Loucy (cell line): ENCODE data around the gene ASAH2.

Experiments used
- H2AFZ ChIP-seq: fragments of 200-600 bp; sonication (generic); 2 replicates; pipeline ENCODE4 v1.6.0; 2016; ENCODE audit warnings: antibody characterized with exemption, mild to moderate bottlenecking, low read length, moderate library complexity
- H3F3A ChIP-seq: fragments of 200-600 bp; 2 replicates; pipeline ENCODE4 v1.6.0; 2016; ENCODE audit warnings: antibody characterized with exemption, low read depth, mild to moderate bottlenecking
- H3K27me3 ChIP-seq: fragments of 200-600 bp; sonication (generic); 2 replicates; pipeline ENCODE4 v1.6.1; 2014; ENCODE audit warnings: low read length, mild to moderate bottlenecking; ENCODE audit not compliant: insufficient read depth, poor library complexity, severe bottlenecking
- H3K36me3 ChIP-seq: fragments of 200-600 bp; sonication (generic); 2 replicates; pipeline ENCODE4 v1.6.1; 2016; ENCODE audit warnings: low read length; ENCODE audit not compliant: insufficient read depth
- H3K4me1 ChIP-seq: fragments of 200-600 bp; sonication (generic); 2 replicates; pipeline ENCODE4 v1.5.1; 2014; ENCODE audit warnings: low read length, mild to moderate bottlenecking; ENCODE audit not compliant: insufficient read depth, poor library complexity, severe bottlenecking
- H3K4me2 ChIP-seq: fragments of 200-600 bp; sonication (generic); 2 replicates; pipeline ENCODE4 v1.6.0; 2014; ENCODE audit warnings: antibody characterized with exemption, low read length, low read depth, mild to moderate bottlenecking; ENCODE audit not compliant: poor library complexity, severe bottlenecking
- H3K4me3 ChIP-seq: fragments of 200-600 bp; sonication (generic); 2 replicates; pipeline ENCODE4 v1.5.1; 2014; ENCODE audit warnings: low read length, mild to moderate bottlenecking, mixed read lengths; ENCODE audit not compliant: poor library complexity, severe bottlenecking
- H3K79me2 ChIP-seq: fragments of 200-600 bp; sonication (generic); 2 replicates; pipeline ENCODE4 v1.6.1; 2014; ENCODE audit warnings: low read length; ENCODE audit not compliant: insufficient read depth
- H3K9ac ChIP-seq: fragments of 200-600 bp; sonication (generic); 2 replicates; pipeline ENCODE4 v1.6.0; 2014; ENCODE audit warnings: mild to moderate bottlenecking, low read depth, low read length, moderate library complexity; ENCODE audit not compliant: poor library complexity, severe bottlenecking
- H3K9me2 ChIP-seq: fragments of 200-600 bp; sonication (generic); replicated peaks from 2 replicates; pipeline ENCODE4 v1.6.1; 2016; ENCODE audit warnings: low read depth, low read length, mixed read lengths
- H3K9me3 ChIP-seq: fragments of 200-600 bp; sonication (generic); 2 replicates; pipeline ENCODE4 v1.6.1; 2014; ENCODE audit warnings: mild to moderate bottlenecking, antibody characterized with exemption, low read length, low read depth; ENCODE audit not compliant: insufficient read depth
- H4K20me1 ChIP-seq: fragments of 200-600 bp; sonication (generic); 2 replicates; pipeline ENCODE4 v1.6.0; 2014; ENCODE audit warnings: antibody characterized with exemption, low read length, mild to moderate bottlenecking; ENCODE audit not compliant: insufficient read depth, poor library complexity, severe bottlenecking
- EZH2phosphoT487 ChIP-seq: fragments of 200-600 bp; IDR thresholded peaks from 2 replicates; pipeline ENCODE4 v1.6.1; 2018; ENCODE audit warnings: antibody characterized with exemption, mild to moderate bottlenecking, moderate library complexity, borderline replicate concordance
- TF ChIP-seq, protein P1 (sequence below): fragments of 200-600 bp; sonication (generic); conservative IDR thresholded peaks from 2 replicates; pipeline ENCODE4 v1.5.1; 2014; ENCODE audit warnings: mild to moderate bottlenecking, antibody characterized with exemption, low read length

Gene ASAH2

DNA sequence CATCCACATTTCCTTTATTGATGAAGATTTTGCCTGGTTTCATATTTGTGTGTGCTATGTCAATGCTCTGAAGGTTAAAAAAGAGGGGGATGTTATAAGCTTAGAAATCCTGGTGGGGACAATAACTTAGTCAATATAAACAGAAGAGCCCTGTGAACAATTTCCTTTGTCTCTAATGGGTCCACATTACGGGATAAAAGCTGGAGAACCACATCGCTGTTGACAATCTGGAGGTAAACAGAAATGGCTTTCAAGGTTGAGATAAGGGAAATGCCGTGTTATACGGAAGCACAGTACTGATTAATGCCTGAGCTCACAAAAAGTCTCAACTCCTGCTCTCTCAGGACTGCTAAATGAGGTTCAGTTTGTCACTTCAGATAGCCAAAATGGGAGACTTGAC lies 16.8 kb downstream of the ASAH2 start:
- no peak overlapping the region for H2AFZ ChIP-seq
- no peak overlapping the region for H3K9ac ChIP-seq
- no peaks in the 10 kb centered on the region for H4K20me1 ChIP-seq
- no peaks in the 10 kb centered on the region for H3K79me2 ChIP-seq
- no peaks in the 10 kb centered on the region for H3K9me3 ChIP-seq
- no peak overlapping the region for H3K4me3 ChIP-seq
- TF ChIP-seq EZH2phosphoT487, result no peak
- TF ChIP-seq, protein P1, sequence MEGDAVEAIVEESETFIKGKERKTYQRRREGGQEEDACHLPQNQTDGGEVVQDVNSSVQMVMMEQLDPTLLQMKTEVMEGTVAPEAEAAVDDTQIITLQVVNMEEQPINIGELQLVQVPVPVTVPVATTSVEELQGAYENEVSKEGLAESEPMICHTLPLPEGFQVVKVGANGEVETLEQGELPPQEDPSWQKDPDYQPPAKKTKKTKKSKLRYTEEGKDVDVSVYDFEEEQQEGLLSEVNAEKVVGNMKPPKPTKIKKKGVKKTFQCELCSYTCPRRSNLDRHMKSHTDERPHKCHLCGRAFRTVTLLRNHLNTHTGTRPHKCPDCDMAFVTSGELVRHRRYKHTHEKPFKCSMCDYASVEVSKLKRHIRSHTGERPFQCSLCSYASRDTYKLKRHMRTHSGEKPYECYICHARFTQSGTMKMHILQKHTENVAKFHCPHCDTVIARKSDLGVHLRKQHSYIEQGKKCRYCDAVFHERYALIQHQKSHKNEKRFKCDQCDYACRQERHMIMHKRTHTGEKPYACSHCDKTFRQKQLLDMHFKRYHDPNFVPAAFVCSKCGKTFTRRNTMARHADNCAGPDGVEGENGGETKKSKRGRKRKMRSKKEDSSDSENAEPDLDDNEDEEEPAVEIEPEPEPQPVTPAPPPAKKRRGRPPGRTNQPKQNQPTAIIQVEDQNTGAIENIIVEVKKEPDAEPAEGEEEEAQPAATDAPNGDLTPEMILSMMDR, result no peak
- no peak overlapping the region for H3K4me2 ChIP-seq
- no peaks in the 10 kb centered on the region for H3K36me3 ChIP-seq
- H3F3A ChIP-seq, result no peaks in the 10 kb centered on the region
- no peaks in the 10 kb centered on the region for H3K4me1 ChIP-seq
- H3K27me3 ChIP-seq, result no peaks in the 10 kb centered on the region
- 0 out of 2 replicates have a peak, but pooled peaks cover 6% of the 10 kb centered on the region for H3K9me2 ChIP-seq

DNA sequence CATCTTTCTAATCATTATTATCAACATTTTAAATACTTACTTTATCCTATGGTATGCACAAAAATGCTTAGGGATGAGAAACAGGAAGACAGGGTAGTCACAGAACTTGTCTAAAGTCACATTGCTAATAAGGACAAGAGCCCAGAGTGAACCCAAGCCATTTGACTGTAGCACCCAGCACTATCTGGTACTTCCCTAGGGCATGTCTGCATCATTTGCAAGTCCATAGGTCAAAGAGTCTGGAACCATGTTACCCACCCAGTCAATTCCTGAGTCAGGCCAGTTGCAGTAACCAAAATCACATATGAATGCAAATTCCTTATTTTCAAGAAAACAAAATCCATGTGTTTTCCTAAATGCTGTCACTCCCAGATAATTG lies 19.1 kb downstream of the ASAH2 start:
- Histone ChIP-seq H2AFZ (no peak overlapping the region), H3K27me3 (no peaks in the 10 kb centered on the region), H3K79me2 (no peaks in the 10 kb centered on the region), H3K9ac (no peak overlapping the region), H4K20me1 (no peaks in the 10 kb centered on the region), H3K4me2 (no peak overlapping the region), H3K9me2 (0 out of 2 replicates have a peak, but pooled peaks cover 2% of the 10 kb centered on the region), H3F3A (no peaks in the 10 kb centered on the region), H3K4me3 (no peak overlapping the region), H3K36me3 (no peaks in the 10 kb centered on the region), H3K9me3 (no peaks in the 10 kb centered on the region), H3K4me1 (no peaks in the 10 kb centered on the region)
- TF ChIP-seq EZH2phosphoT487, result no peak
- TF ChIP-seq, protein P1, result no peak

DNA sequence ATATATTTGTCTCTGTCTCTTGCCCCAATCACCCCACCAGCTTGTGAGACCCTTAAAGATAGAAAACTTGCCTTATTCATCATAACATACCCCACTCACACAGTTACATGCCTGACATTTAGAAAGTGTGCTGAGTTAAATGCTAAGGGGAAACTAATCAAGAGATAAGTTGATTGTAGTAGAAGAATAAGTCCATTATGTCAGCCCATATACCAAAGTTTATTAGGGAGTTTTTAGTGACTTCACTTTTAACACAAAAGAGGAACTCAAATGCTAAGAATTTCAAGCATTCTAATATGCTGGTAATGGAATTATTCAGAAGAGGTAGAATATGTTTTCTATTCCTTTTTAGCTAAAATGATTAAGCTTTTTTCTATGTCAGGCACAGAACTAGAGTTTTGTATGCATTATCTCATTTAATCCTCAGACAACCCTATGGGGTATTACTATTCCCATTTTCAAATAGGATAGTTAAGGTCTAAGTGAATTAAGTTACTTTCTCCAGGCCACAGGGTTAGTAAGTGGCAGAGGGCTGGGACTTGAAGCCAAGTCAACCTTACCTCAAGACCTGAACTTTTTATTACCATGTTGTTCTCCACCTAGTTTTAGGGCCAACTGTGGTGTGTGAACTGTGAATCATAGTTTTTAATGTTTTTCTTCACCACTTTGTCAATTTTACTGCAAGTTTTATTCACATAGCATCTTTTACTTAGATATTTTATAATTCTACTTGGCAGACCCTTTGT lies 19.6 kb downstream of the ASAH2 start:
- no peak overlapping the region for H3K4me2 ChIP-seq
- H3F3A ChIP-seq, result no peaks in the 10 kb centered on the region
- H3K9me2 ChIP-seq, result no peaks in the 10 kb centered on the region
- H3K79me2 ChIP-seq, result no peaks in the 10 kb centered on the region
- H4K20me1 ChIP-seq, result no peaks in the 10 kb centered on the region
- H3K4me1 ChIP-seq, result no peaks in the 10 kb centered on the region
- TF ChIP-seq EZH2phosphoT487, result no peak
- TF ChIP-seq, protein P1, result no peak
- no peaks in the 10 kb centered on the region for H3K27me3 ChIP-seq
- H3K36me3 ChIP-seq, result no peaks in the 10 kb centered on the region
- no peaks in the 10 kb centered on the region for H3K9me3 ChIP-seq
- H3K9ac ChIP-seq, result no peak overlapping the region
- no peak overlapping the region for H3K4me3 ChIP-seq
- H2AFZ ChIP-seq, result no peak overlapping the region
